Colonic mucosa (tissue), 4 donors: Measurements from ENCODE around the gene GTSE1. TPM values are rescaled to one million over a fixed set of nuclear protein-coding genes. Genes with fewer than 3 reads are reported as not detected.
A peak's percentile ranks its signal among the peaks of the same experiment; 100 is the strongest.

Source experiments
- DNase-seq: peaks from one replicate; pipeline ENCODE4 v3.0.0-alpha.2; 2020
- H3K27ac ChIP-seq: fragments of 200-600 bp; one replicate; pipeline ENCODE4 v1.8.0; 2021
- H3K27me3 ChIP-seq: fragments of 200-600 bp; one replicate; pipeline ENCODE4 v1.8.0; 2021
- H3K36me3 ChIP-seq: fragments of 200-600 bp; one replicate; pipeline ENCODE4 v1.8.0; 2021
- H3K4me1 ChIP-seq: fragments of 200-600 bp; one replicate; pipeline ENCODE4 v1.8.0; 2021; ENCODE audit warnings: mild to moderate bottlenecking
- H3K4me3 ChIP-seq: fragments of 200-600 bp; one replicate; pipeline ENCODE4 v1.8.0; 2021
- H3K9ac ChIP-seq, 2 donors: one replicate each; pipeline ENCODE4 v1.7.0; 2013; ENCODE audit warnings: control low read depth in 2 of 2, low read depth in 2 of 2, low read length in 2 of 2
- H3K9me3 ChIP-seq: fragments of 200-600 bp; one replicate; pipeline ENCODE4 v1.8.0; 2021
- CTCF ChIP-seq: fragments of 200-600 bp; IDR thresholded peaks from one replicate; pipeline ENCODE4 v1.8.0; 2022; ENCODE audit warnings: antibody characterized with exemption, mild to moderate bottlenecking
- intact Hi-C: fragments of 100-400 bp; cut with DNase I; formaldehyde crosslinking; loops from one replicate; pipeline ENCODE4 v1.14.1; 2022
- total RNA-seq, 2 donors: library from RNA; stranded (reverse); fragmentation: NEBNext Ultra II Directional in 1 of 2; extraction: Animal tissue kit (Norgen Biotek cat#: 25700) in 1 of 2; gene quantifications; one replicate each; pipeline ENCODE4 v1.2.1, GENCODE V29; 2021
- donor health status: healthy.
- donor health status: DM: no; HTN: no; CAD: no.
- donor health status: DM: no; HTN: no; CAD: no.

GTSE1 gene
- total RNA-seq, 2 donors from 2014 or later: 7.8 to 38.8 TPM

- intact Hi-C loops: loop anchor here (10.0 kb wide), 1 partner anchor 106 kb away; no protein-coding TSS in a partner anchor
- no peaks in the 10 kb centered on the region for H3K9me3 ChIP-seq
- H3K4me3 ChIP-seq: peak overlapping the region; percentile 92
- no peaks in the 10 kb centered on the region for H3K36me3 ChIP-seq
- H3K4me1 ChIP-seq: peaks cover 4% of the 10 kb centered on the region
- H3K9ac ChIP-seq: peak overlapping the region; percentile 91 to 93
- no peaks in the 10 kb centered on the region for H3K27me3 ChIP-seq
- no peak for DNase-seq
- H3K27ac ChIP-seq: no peak overlapping the region
- no peak for TF ChIP-seq CTCF
These were observed 45.4 kb upstream of the GTSE1 start for GRCh38 chr22:46251266-46251665.

GRCh38 chr22:46251816-46252380 is 44.8 kb upstream of the GTSE1 start:
- H3K9ac ChIP-seq: no peak overlapping the region
- H3K4me3 ChIP-seq: no peak overlapping the region
- peaks cover 4% of the 10 kb centered on the region for H3K4me1 ChIP-seq
- intact Hi-C loops: loop anchor here (10.0 kb wide), 1 partner anchor 107 kb away; no protein-coding TSS in a partner anchor
- no peak for DNase-seq
- H3K27ac ChIP-seq: no peak overlapping the region
- no peaks in the 10 kb centered on the region for H3K9me3 ChIP-seq
- no peaks in the 10 kb centered on the region for H3K27me3 ChIP-seq
- TF ChIP-seq CTCF: no peak
- no peaks in the 10 kb centered on the region for H3K36me3 ChIP-seq

- H3K9me3 ChIP-seq: no peaks in the 10 kb centered on the region
- H3K4me3 ChIP-seq: no peak overlapping the region
- H3K27me3 ChIP-seq: no peaks in the 10 kb centered on the region
- no peak for TF ChIP-seq CTCF
- H3K36me3 ChIP-seq: no peaks in the 10 kb centered on the region
- no peaks in the 10 kb centered on the region for H3K4me1 ChIP-seq
- no peak for DNase-seq
- H3K9ac ChIP-seq: no peak overlapping the region
- H3K27ac ChIP-seq: no peak overlapping the region
- intact Hi-C loops: loop anchor here (10.0 kb wide), 1 partner anchor 112 kb away; no protein-coding TSS in a partner anchor
These were observed 40.2 kb upstream of the GTSE1 start for GRCh38 chr22:46256358-46256958.

- TF ChIP-seq CTCF: no peak
- Histone ChIP-seq H3K4me3 (no peak overlapping the region), H3K4me1 (peaks cover 4% of the 10 kb centered on the region), H3K27me3 (no peaks in the 10 kb centered on the region), H3K9me3 (no peaks in the 10 kb centered on the region), H3K27ac (no peak overlapping the region), H3K9ac (no peak overlapping the region), H3K36me3 (no peaks in the 10 kb centered on the region)
- intact Hi-C loops: loop anchor here (10.0 kb wide), 1 partner anchor 115 kb away; no protein-coding TSS in a partner anchor
- DNase-seq: no peak
These were observed 37.3 kb upstream of the GTSE1 start for GRCh38 chr22:46259374-46259773.

GRCh38 chr22:46260038-46260437 is 36.6 kb upstream of the GTSE1 start:
- TF ChIP-seq CTCF: no peak
- Histone ChIP-seq H3K9ac (no peak overlapping the region), H3K27me3 (no peaks in the 10 kb centered on the region), H3K9me3 (no peaks in the 10 kb centered on the region), H3K36me3 (no peaks in the 10 kb centered on the region), H3K4me1 (peaks cover 4% of the 10 kb centered on the region), H3K27ac (no peak overlapping the region), H3K4me3 (no peak overlapping the region)
- DNase-seq: no peak
- intact Hi-C loops: no loop called here
